Prostate gland (tissue), 2 donors: ENCODE results near the gene PPP1R12B.
"Not testable (repeated sequence)": the region's sequence is repeated elsewhere in the genome, so short reads cannot be mapped to it uniquely, and the experiment has no call there.

Experiments
- CTCF ChIP-seq, 4 experiments: fragments of 200-600 bp in 2 of 4; fragments of 450-650 bp in 2 of 4; sonication (generic) in 2 of 4; IDR thresholded peaks; 1 replicate in 3 of 4; 2 replicates in 1 of 4; pipeline ENCODE4 v1.5.1; 2016 to 2019; ENCODE audit warnings: antibody characterized with exemption in 4 of 4, mild to moderate bottlenecking in 2 of 4, moderate library complexity in 2 of 4
- POLR2A ChIP-seq: fragments of 450-650 bp; IDR thresholded peaks from one replicate; pipeline ENCODE4 v1.6.1; 2016; ENCODE audit warnings: antibody characterized with exemption, mild to moderate bottlenecking
- POLR2AphosphoS5 ChIP-seq: sonication (generic); formaldehyde crosslinking; IDR thresholded peaks from one replicate; pipeline ENCODE4 v1.6.1; 2017; ENCODE audit warnings: antibody characterized with exemption

GRCh38 chr1:202430111-202430510 lies 81.6 kb downstream of the PPP1R12B start:
- TF ChIP-seq CTCF (IDR thresholded peaks at IDR 0.05); POLR2AphosphoS5; POLR2A: not testable (repeated sequence)
